ENCODE data around the gene HOXB1. TPM values are rescaled to one million over a fixed set of nuclear protein-coding genes. Genes with fewer than 3 reads are reported as not detected.
"Not testable (repeated sequence)": the region's sequence is repeated elsewhere in the genome, so short reads cannot be mapped to it uniquely, and the experiment has no call there.

HOXB1 gene
- total RNA-seq, 1 experiment from 2014 or later: not detected

GRCh38 chr17:48514477-48514876 is 16.3 kb downstream of the HOXB1 start:
- no peak overlapping the region for H2AFZ ChIP-seq (ENCODE audit: low read length)
- no peaks in the 10 kb centered on the region for H3K36me3 ChIP-seq (ENCODE audit: insufficient read depth, low read length)
- H3K9me2 ChIP-seq (replicated peaks; ENCODE audit: insufficient read depth, low read length): no peaks in the 10 kb centered on the region
- H3K4me2 ChIP-seq (ENCODE audit: low read depth, low read length, poor library complexity, severe bottlenecking): no peak overlapping the region
- no peaks in the 10 kb centered on the region for H3K9me3 ChIP-seq (ENCODE audit: low read length)
- H3K9ac ChIP-seq (ENCODE audit: low read length): no peak overlapping the region
- peaks cover 8% of the 10 kb centered on the region for H3K4me1 ChIP-seq (ENCODE audit: low read length)
- H3K27me3 ChIP-seq (ENCODE audit: low read length): no peaks in the 10 kb centered on the region
- H3K79me2 ChIP-seq (ENCODE audit: low read length): no peaks in the 10 kb centered on the region
- DNase-seq: no peak
- H3K4me3 ChIP-seq (ENCODE audit: low read length): no peak overlapping the region
- no peak overlapping the region for H3K27ac ChIP-seq (ENCODE audit: low read length)
- no peaks in the 10 kb centered on the region for H4K20me1 ChIP-seq (ENCODE audit: insufficient read depth, low read depth, low read length)

- Histone ChIP-seq H3K36me3 (ENCODE audit: insufficient read depth, low read length) (no peaks in the 10 kb centered on the region), H3K79me2 (ENCODE audit: low read length) (no peaks in the 10 kb centered on the region), H3K4me1 (ENCODE audit: low read length) (peaks cover 8% of the 10 kb centered on the region), H4K20me1 (ENCODE audit: insufficient read depth, low read depth, low read length) (no peaks in the 10 kb centered on the region), H3K9me2 (replicated peaks; ENCODE audit: insufficient read depth, low read length) (no peaks in the 10 kb centered on the region), H3K9ac (ENCODE audit: low read length) (peak overlapping the region; percentile 32; the same call in 1 of the 2 replicates), H3K27me3 (ENCODE audit: low read length) (no peaks in the 10 kb centered on the region), H3K9me3 (ENCODE audit: low read length) (no peaks in the 10 kb centered on the region), H2AFZ (ENCODE audit: low read length) (peak overlapping the region; percentile 64; the same call in 1 of the 2 replicates), H3K4me2 (ENCODE audit: low read depth, low read length, poor library complexity, severe bottlenecking) (peak overlapping the region; percentile 54), H3K27ac (ENCODE audit: low read length) (no peak overlapping the region), H3K4me3 (ENCODE audit: low read length) (no peak overlapping the region)
- DNase-seq: peak; percentile 27
These were observed 16.9 kb downstream of the HOXB1 start for GRCh38 chr17:48513666-48514455.

GRCh38 chr17:48513097-48513496 is 17.7 kb downstream of the HOXB1 start:
- DNase-seq: no peak

GRCh38 chr17:48510761-48511604 is 19.8 kb downstream of the HOXB1 start:
- Histone ChIP-seq H3K4me3 (ENCODE audit: low read length) (no peak overlapping the region), H3K79me2 (ENCODE audit: low read length) (no peaks in the 10 kb centered on the region), H3K9me3 (ENCODE audit: low read length) (no peaks in the 10 kb centered on the region), H4K20me1 (ENCODE audit: insufficient read depth, low read depth, low read length) (no peaks in the 10 kb centered on the region), H2AFZ (ENCODE audit: low read length) (no peak overlapping the region), H3K27me3 (ENCODE audit: low read length) (no peaks in the 10 kb centered on the region), H3K4me1 (ENCODE audit: low read length) (peaks cover 8% of the 10 kb centered on the region), H3K27ac (ENCODE audit: low read length) (no peak overlapping the region), H3K36me3 (ENCODE audit: insufficient read depth, low read length) (no peaks in the 10 kb centered on the region), H3K4me2 (ENCODE audit: low read depth, low read length, poor library complexity, severe bottlenecking) (no peak overlapping the region), H3K9ac (ENCODE audit: low read length) (no peak overlapping the region), H3K9me2 (replicated peaks; ENCODE audit: insufficient read depth, low read length) (no peaks in the 10 kb centered on the region)
- no peak for DNase-seq

More at GRCh38 chr17:48513097-48513496, 17.7 kb downstream of the HOXB1 start:
- Histone ChIP-seq H2AFZ (ENCODE audit: low read length) (peak overlapping the region; percentile 64; the same call in 1 of the 2 replicates), H3K27me3 (ENCODE audit: low read length) (no peaks in the 10 kb centered on the region), H3K9ac (ENCODE audit: low read length) (peak overlapping the region; percentile 32; the same call in 1 of the 2 replicates), H3K9me2 (replicated peaks; ENCODE audit: insufficient read depth, low read length) (no peaks in the 10 kb centered on the region), H3K9me3 (ENCODE audit: low read length) (no peaks in the 10 kb centered on the region), H3K27ac (ENCODE audit: low read length) (no peak overlapping the region), H3K4me1 (ENCODE audit: low read length) (peaks cover 8% of the 10 kb centered on the region), H3K36me3 (ENCODE audit: insufficient read depth, low read length) (no peaks in the 10 kb centered on the region), H3K79me2 (ENCODE audit: low read length) (no peaks in the 10 kb centered on the region), H4K20me1 (ENCODE audit: insufficient read depth, low read depth, low read length) (no peaks in the 10 kb centered on the region), H3K4me3 (ENCODE audit: low read length) (peak overlapping the region; percentile 5; the same call in 1 of the 2 replicates), H3K4me2 (ENCODE audit: low read depth, low read length, poor library complexity, severe bottlenecking) (peak overlapping the region; percentile 54)

- H4K20me1 ChIP-seq (ENCODE audit: insufficient read depth, low read depth, low read length): no peaks in the 10 kb centered on the region
- H3K79me2 ChIP-seq (ENCODE audit: low read length): no peaks in the 10 kb centered on the region
- H3K36me3 ChIP-seq (ENCODE audit: insufficient read depth, low read length): no peaks in the 10 kb centered on the region
- H3K4me3 ChIP-seq (ENCODE audit: low read length): no peak overlapping the region
- no peaks in the 10 kb centered on the region for H3K27me3 ChIP-seq (ENCODE audit: low read length)
- H3K4me2 ChIP-seq (ENCODE audit: low read depth, low read length, poor library complexity, severe bottlenecking): no peak overlapping the region
- no peaks in the 10 kb centered on the region for H3K9me3 ChIP-seq (ENCODE audit: low read length)
- no peak overlapping the region for H3K9ac ChIP-seq (ENCODE audit: low read length)
- H3K9me2 ChIP-seq (replicated peaks; ENCODE audit: insufficient read depth, low read length): no peaks in the 10 kb centered on the region
- no peak overlapping the region for H2AFZ ChIP-seq (ENCODE audit: low read length)
- no peak for DNase-seq
- peaks cover 8% of the 10 kb centered on the region for H3K4me1 ChIP-seq (ENCODE audit: low read length)
- no peak overlapping the region for H3K27ac ChIP-seq (ENCODE audit: low read length)
These were observed 20.4 kb downstream of the HOXB1 start for GRCh38 chr17:48510381-48510760.

- not testable (repeated sequence) for H2AFZ ChIP-seq (ENCODE audit: low read length); DNase-seq; H3K27ac ChIP-seq (ENCODE audit: low read length); H4K20me1 ChIP-seq (ENCODE audit: insufficient read depth, low read depth, low read length); H3K9me2 ChIP-seq (replicated peaks; ENCODE audit: insufficient read depth, low read length); H3K79me2 ChIP-seq (ENCODE audit: low read length); H3K9me3 ChIP-seq (ENCODE audit: low read length); H3K4me2 ChIP-seq (ENCODE audit: low read depth, low read length, poor library complexity, severe bottlenecking); H3K27me3 ChIP-seq (ENCODE audit: low read length); H3K9ac ChIP-seq (ENCODE audit: low read length); H3K36me3 ChIP-seq (ENCODE audit: insufficient read depth, low read length); H3K4me3 ChIP-seq (ENCODE audit: low read length); H3K4me1 ChIP-seq (ENCODE audit: low read length)
These were observed 21.1 kb downstream of the HOXB1 start for GRCh38 chr17:48509708-48510107.

GRCh38 chr17:48506246-48506645 is 24.6 kb downstream of the HOXB1 start:
- H3K4me2 ChIP-seq (ENCODE audit: low read depth, low read length, poor library complexity, severe bottlenecking): no peak overlapping the region
- no peaks in the 10 kb centered on the region for H3K27me3 ChIP-seq (ENCODE audit: low read length)
- H3K27ac ChIP-seq (ENCODE audit: low read length): no peak overlapping the region
- DNase-seq: no peak
- H3K9me3 ChIP-seq (ENCODE audit: low read length): no peaks in the 10 kb centered on the region
- no peaks in the 10 kb centered on the region for H3K36me3 ChIP-seq (ENCODE audit: insufficient read depth, low read length)
- no peaks in the 10 kb centered on the region for H4K20me1 ChIP-seq (ENCODE audit: insufficient read depth, low read depth, low read length)
- no peak overlapping the region for H2AFZ ChIP-seq (ENCODE audit: low read length)
- no peaks in the 10 kb centered on the region for H3K4me1 ChIP-seq (ENCODE audit: low read length)
- H3K79me2 ChIP-seq (ENCODE audit: low read length): no peaks in the 10 kb centered on the region
- no peaks in the 10 kb centered on the region for H3K9me2 ChIP-seq (replicated peaks; ENCODE audit: insufficient read depth, low read length)
- no peak overlapping the region for H3K4me3 ChIP-seq (ENCODE audit: low read length)
- no peak overlapping the region for H3K9ac ChIP-seq (ENCODE audit: low read length)

GRCh38 chr17:48505788-48506187 is 25.0 kb downstream of the HOXB1 start:
- no peak for DNase-seq
- Histone ChIP-seq H2AFZ (ENCODE audit: low read length) (no peak overlapping the region), H3K4me2 (ENCODE audit: low read depth, low read length, poor library complexity, severe bottlenecking) (no peak overlapping the region), H3K4me1 (ENCODE audit: low read length) (no peaks in the 10 kb centered on the region), H3K9me3 (ENCODE audit: low read length) (no peaks in the 10 kb centered on the region), H3K27ac (ENCODE audit: low read length) (no peak overlapping the region), H3K36me3 (ENCODE audit: insufficient read depth, low read length) (no peaks in the 10 kb centered on the region), H3K79me2 (ENCODE audit: low read length) (no peaks in the 10 kb centered on the region), H3K27me3 (ENCODE audit: low read length) (no peaks in the 10 kb centered on the region), H4K20me1 (ENCODE audit: insufficient read depth, low read depth, low read length) (no peaks in the 10 kb centered on the region), H3K9me2 (replicated peaks; ENCODE audit: insufficient read depth, low read length) (no peaks in the 10 kb centered on the region), H3K4me3 (ENCODE audit: low read length) (no peak overlapping the region), H3K9ac (ENCODE audit: low read length) (no peak overlapping the region)
